KMS-11 (cell line): ENCODE results near the gene AAK1.

ENCODE experiments used
- H2AFZ ChIP-seq: fragments of 200-600 bp; sonication (generic); 2 replicates; pipeline ENCODE4 v1.6.1; 2016; ENCODE audit warnings: antibody characterized with exemption, mixed run types, low read depth
- H3K27ac ChIP-seq: fragments of 200-600 bp; sonication (generic); 2 replicates; pipeline ENCODE4 v1.6.1; 2016; ENCODE audit warnings: mild to moderate bottlenecking, mixed run types
- H3K27me3 ChIP-seq: fragments of 200-600 bp; sonication (generic); 2 replicates; pipeline ENCODE4 v1.6.1; 2017; ENCODE audit warnings: mild to moderate bottlenecking, low read depth, mixed run types, moderate library complexity; ENCODE audit not compliant: insufficient read depth
- H3K36me3 ChIP-seq: fragments of 200-600 bp; sonication (generic); 2 replicates; pipeline ENCODE4 v1.6.1; 2017; ENCODE audit warnings: mild to moderate bottlenecking, mixed run types; ENCODE audit not compliant: insufficient read depth
- H3K4me1 ChIP-seq: fragments of 200-600 bp; sonication (generic); 2 replicates; pipeline ENCODE4 v1.6.1; 2016; ENCODE audit warnings: mild to moderate bottlenecking, low read depth, mixed run types; ENCODE audit not compliant: poor library complexity, severe bottlenecking
- H3K4me2 ChIP-seq: fragments of 200-600 bp; sonication (generic); 2 replicates; pipeline ENCODE4 v1.7.0; 2016; ENCODE audit warnings: mild to moderate bottlenecking, mixed run types
- H3K4me3 ChIP-seq: fragments of 200-600 bp; sonication (generic); IDR thresholded peaks from 2 replicates; pipeline ENCODE4 v1.6.1; 2017; ENCODE audit warnings: low read depth, low read length, mixed read lengths; ENCODE audit not compliant: insufficient read depth
- H3K79me2 ChIP-seq: fragments of 200-600 bp; sonication (generic); 2 replicates; pipeline ENCODE4 v1.6.1; 2016; ENCODE audit warnings: low read depth, mixed run types; ENCODE audit not compliant: insufficient read depth
- H3K9ac ChIP-seq: fragments of 200-600 bp; sonication (generic); 2 replicates; pipeline ENCODE4 v1.6.1; 2016; ENCODE audit warnings: mild to moderate bottlenecking, mixed run types
- H4K20me1 ChIP-seq: fragments of 200-600 bp; sonication (generic); 2 replicates; pipeline ENCODE4 v1.6.1; 2016; ENCODE audit warnings: mild to moderate bottlenecking, mixed run types; ENCODE audit not compliant: insufficient read depth
- TF ChIP-seq, protein P1 (sequence below): fragments of 200-600 bp; sonication (generic); conservative IDR thresholded peaks from 2 replicates; pipeline ENCODE4 v1.6.1; 2017; ENCODE audit warnings: low read depth, mild to moderate bottlenecking, antibody characterized with exemption, low read length, moderate library complexity, mixed read lengths

The AAK1 gene

DNA sequence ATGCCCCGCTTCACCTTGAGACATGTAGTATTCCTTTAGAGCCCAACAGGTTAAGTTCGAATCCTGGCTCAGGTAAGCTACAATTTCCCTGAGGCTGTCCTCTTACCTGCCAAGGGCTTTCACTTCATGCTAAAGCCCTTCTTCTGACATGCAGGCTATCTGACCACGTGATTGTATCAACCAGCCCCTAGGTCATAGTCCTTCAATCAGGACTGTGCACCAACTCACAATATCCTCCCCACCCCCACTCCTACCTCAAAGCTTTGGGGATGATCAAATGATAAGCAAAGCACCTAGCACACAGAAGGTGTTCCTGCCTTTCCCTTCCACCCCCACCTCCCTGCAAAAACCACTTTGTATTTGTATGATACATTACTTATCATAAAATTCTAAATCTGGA, 78.9 kb downstream of the AAK1 start:
- Histone ChIP-seq H3K9ac (no peak overlapping the region), H3K27me3 (no peaks in the 10 kb centered on the region), H2AFZ (no peak overlapping the region), H3K36me3 (no peaks in the 10 kb centered on the region), H3K27ac (no peak overlapping the region), H4K20me1 (no peaks in the 10 kb centered on the region), H3K4me3 (no peak overlapping the region), H3K79me2 (no peaks in the 10 kb centered on the region; the same call in 1 of the 2 replicates), H3K4me1 (peaks cover 25% of the 10 kb centered on the region), H3K4me2 (no peak overlapping the region)
- TF ChIP-seq, protein P1, sequence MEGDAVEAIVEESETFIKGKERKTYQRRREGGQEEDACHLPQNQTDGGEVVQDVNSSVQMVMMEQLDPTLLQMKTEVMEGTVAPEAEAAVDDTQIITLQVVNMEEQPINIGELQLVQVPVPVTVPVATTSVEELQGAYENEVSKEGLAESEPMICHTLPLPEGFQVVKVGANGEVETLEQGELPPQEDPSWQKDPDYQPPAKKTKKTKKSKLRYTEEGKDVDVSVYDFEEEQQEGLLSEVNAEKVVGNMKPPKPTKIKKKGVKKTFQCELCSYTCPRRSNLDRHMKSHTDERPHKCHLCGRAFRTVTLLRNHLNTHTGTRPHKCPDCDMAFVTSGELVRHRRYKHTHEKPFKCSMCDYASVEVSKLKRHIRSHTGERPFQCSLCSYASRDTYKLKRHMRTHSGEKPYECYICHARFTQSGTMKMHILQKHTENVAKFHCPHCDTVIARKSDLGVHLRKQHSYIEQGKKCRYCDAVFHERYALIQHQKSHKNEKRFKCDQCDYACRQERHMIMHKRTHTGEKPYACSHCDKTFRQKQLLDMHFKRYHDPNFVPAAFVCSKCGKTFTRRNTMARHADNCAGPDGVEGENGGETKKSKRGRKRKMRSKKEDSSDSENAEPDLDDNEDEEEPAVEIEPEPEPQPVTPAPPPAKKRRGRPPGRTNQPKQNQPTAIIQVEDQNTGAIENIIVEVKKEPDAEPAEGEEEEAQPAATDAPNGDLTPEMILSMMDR, result no peak

DNA sequence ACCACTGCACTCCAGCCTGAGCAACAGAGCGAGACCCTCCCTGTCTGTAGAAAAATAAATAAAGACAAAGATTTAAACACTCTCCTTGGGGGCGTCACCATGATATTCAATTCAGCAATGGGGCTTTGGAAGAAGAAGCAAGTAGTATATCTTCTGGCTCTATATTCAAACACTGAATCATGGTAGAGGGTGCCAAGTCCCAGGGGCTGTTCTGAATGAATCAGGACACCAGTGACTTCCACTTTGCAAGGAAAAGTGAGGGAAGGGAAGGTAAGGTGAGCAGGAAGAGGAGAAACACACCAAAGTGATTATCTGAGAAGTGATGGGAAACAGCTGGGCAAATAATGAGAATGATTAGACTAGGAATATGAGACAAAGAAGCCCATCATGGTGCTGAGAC, 80.5 kb downstream of the AAK1 start:
- no peak overlapping the region for H3K4me3 ChIP-seq
- peaks cover 30% of the 10 kb centered on the region for H3K4me1 ChIP-seq
- no peaks in the 10 kb centered on the region for H4K20me1 ChIP-seq
- H3K27ac ChIP-seq, result no peak overlapping the region
- H3K9ac ChIP-seq, result no peak overlapping the region
- H3K27me3 ChIP-seq, result no peaks in the 10 kb centered on the region
- no peak overlapping the region for H3K4me2 ChIP-seq
- H3K36me3 ChIP-seq, result no peaks in the 10 kb centered on the region
- H3K79me2 ChIP-seq, result no peaks in the 10 kb centered on the region; the same call in 1 of the 2 replicates
- no peak overlapping the region for H2AFZ ChIP-seq
- TF ChIP-seq, protein P1, result no peak

DNA sequence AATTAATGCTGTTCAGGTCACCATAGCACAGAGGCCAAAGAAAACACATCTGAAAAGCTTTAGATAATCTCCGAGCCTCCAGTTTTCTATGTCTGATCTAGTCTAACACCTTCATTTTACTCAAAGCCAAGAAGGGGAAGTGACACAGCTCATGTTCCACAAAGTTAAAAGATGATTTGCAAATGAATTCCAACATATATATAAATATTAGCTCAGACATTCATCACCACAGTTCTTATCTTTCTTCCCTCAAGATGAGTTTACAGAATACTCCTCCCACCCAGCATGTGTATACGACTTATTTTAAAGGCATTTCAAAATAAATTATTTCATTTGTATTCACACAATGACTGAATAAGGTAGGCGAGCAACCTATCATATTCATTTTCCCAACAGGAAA, 82.4 kb downstream of the AAK1 start:
- Histone ChIP-seq H3K27me3 (no peaks in the 10 kb centered on the region), H3K9ac (no peak overlapping the region), H2AFZ (no peak overlapping the region), H3K36me3 (no peaks in the 10 kb centered on the region), H4K20me1 (no peaks in the 10 kb centered on the region), H3K4me3 (no peak overlapping the region), H3K79me2 (no peaks in the 10 kb centered on the region; the same call in 1 of the 2 replicates), H3K4me1 (peaks cover 23% of the 10 kb centered on the region), H3K27ac (no peak overlapping the region), H3K4me2 (no peak overlapping the region)
- TF ChIP-seq, protein P1, result no peak

DNA sequence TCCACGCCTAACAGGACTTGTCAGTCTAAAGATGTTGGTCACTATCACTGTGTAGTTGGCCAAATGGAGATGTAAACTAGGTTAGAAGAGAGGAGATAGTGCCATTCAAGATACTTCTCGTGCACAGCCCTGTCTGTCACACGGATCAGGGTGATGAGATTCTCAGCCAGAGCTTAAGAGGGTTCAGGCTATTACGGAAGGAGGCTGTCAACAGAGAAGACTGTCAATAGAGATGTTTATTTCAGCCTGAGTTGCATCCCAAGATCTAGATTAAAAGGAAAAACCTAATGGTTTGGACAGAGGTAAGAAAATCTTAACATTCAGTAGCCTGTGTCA, 83.4 kb downstream of the AAK1 start:
- Histone ChIP-seq H3K4me1 (peaks cover 16% of the 10 kb centered on the region), H3K79me2 (no peaks in the 10 kb centered on the region; the same call in 1 of the 2 replicates), H3K4me2 (no peak overlapping the region), H3K27ac (no peak overlapping the region), H3K27me3 (no peaks in the 10 kb centered on the region), H3K36me3 (no peaks in the 10 kb centered on the region), H4K20me1 (no peaks in the 10 kb centered on the region), H3K9ac (no peak overlapping the region), H3K4me3 (no peak overlapping the region), H2AFZ (no peak overlapping the region)
- TF ChIP-seq, protein P1, result no peak
